ENCODE results near the gene ADAM19.
A peak's percentile ranks its signal among the peaks of the same experiment; 100 is the strongest.

Gene ADAM19

GRCh38 chr5:157464519-157465171, 110.9 kb downstream of the ADAM19 start:
- peak; percentile 34 for DNase-seq (ENCODE audit: low read depth, low spot score)

GRCh38 chr5:157463621-157464518, 111.7 kb downstream of the ADAM19 start:
- no peak for DNase-seq (ENCODE audit: low read depth, low spot score)

- DNase-seq (ENCODE audit: low read depth, low spot score) = no peak
These were observed 112.5 kb downstream of the ADAM19 start for GRCh38 chr5:157463081-157463480.

GRCh38 chr5:157460921-157461792, 114.4 kb downstream of the ADAM19 start:
- no peak for DNase-seq (ENCODE audit: low read depth, low spot score)

- no peak for DNase-seq (ENCODE audit: low read depth, low spot score)
These were observed 115.6 kb downstream of the ADAM19 start, which contains the start of gene NIPAL4 for GRCh38 chr5:157459715-157460599. TSS of gene NIPAL4 (plus strand) at chr5:157460213. CDS start at chr5:157460321, 108 bp downstream.

DNA sequence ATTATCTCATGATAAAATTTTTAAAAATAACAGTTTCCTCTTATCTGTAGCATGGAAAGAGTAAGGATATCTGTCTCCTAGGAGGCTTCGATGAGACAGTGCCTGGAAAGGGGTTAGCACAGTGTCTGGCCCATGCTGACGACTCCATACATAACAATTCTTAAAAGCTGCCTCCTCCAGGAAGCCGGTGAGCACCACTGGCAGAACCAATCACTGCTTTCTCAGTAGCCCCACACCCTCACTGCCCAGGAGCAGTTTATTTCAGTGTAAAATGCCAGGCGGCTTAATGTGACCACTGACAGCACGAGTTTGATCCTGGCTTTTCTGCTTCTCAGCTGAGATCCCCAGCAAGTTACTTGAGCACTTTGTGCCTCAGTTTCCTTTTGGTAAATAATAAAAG, 116.7 kb downstream of the ADAM19 start:
- DNase-seq (ENCODE audit: low read depth, low spot score) = no peak

DNA sequence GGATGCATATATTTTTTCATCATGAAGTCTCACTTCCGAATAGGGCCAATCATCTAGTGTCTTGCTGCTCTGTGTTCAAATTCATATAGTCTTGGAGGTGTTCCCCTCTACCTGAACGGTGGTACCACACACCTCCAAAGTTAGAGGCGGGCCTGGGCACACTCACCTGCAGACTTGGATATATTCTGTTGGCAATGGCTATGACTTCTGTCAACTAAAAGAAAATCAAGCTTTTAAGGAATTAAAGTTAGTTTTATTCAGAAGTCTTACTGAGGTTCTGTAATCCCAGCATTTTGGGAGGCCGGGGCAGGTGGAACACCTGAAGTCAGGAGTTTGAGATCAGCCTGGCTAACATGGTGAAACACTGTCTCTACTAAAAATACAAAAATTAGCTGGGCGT, 118.2 kb downstream of the ADAM19 start:
- DNase-seq (ENCODE audit: low read depth, low spot score) = no peak

DNA sequence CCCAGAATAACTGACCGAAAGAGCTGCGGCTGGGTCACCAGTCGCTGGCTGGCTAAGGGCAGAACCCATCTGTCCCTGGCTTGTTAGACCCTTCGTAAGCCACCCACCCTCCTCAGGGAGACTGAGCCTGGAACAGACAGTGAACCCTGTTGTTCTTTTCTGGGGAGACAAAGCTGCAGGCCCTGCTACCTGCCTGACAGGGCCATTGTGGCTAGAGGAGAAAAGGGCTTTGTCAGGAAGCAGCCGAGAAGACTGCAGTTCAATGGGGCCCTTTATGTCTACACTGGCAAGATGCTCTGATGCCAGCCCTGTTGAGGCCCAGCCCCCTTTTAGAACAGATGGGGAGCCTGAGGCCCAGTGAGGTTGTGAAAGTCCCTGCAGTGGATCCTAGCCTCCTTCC, 119.3 kb downstream of the ADAM19 start:
- DNase-seq (ENCODE audit: low read depth, low spot score) = no peak

- DNase-seq (ENCODE audit: low read depth, low spot score) = no peak
These were observed 120.5 kb downstream of the ADAM19 start for GRCh38 chr5:157455057-157455456.

DNA sequence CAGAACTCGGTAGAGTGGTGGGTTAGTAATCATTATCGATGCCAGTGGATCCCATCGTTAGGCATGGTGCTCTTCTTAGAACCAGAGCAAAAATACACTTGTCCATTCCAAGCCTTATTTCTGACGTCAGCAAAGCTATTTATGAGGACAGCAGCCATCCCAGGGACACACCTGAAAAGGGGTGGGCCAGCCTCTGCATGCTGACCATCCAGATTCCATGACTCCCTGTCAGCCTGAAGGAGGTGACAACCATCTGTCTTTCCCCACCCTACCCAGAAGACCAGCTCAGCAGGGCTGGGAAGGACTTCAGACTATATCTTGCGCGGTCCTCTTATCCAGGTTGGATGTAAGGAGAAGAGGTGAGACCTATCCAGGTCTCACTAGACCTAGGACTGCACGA, 121.3 kb downstream of the ADAM19 start:
- DNase-seq (ENCODE audit: low read depth, low spot score) = no peak

DNA sequence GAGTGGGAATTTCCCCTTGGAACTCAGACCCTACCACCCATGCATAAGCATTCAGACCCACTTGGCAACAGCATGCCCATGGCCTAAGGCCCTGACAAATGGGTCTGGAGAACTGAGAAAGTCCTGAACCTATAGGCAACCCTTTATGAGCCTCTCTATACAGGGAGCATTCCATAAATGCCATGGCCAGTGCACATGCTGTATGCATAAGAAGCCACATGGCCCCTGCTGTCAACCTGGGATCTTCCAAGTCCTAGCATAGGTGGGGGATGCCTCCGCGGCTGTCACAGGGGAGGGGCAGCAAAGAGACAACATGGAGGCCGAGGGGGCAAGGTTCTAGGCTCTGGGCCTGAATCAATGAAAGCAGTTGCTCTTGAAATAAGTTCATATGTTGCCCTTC, 123.8 kb downstream of the ADAM19 start:
- no peak for DNase-seq (ENCODE audit: low read depth, low spot score)

DNA sequence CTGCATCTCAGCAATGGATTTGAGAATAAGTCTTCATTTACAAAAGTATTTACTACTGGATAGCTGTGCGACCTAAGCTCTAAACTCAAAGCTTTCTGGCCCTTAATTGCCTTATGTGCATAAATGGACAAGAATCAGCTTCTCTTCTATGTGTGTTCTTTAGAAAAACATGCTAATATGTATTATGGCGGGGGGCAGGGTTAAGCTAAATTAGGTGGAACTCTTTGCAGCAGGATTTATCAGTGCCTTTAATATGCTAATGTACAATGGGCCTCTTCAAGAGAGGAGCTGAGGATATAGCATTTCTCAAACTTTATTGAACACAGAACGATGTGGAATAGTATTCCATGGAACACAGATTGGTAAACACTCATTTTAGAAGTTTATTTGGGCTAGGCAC, 125.6 kb downstream of the ADAM19 start:
- DNase-seq (ENCODE audit: low read depth, low spot score) = no peak

GRCh38 chr5:157449011-157449723, 126.4 kb downstream of the ADAM19 start:
- no peak for DNase-seq (ENCODE audit: low read depth, low spot score)

- no peak for DNase-seq (ENCODE audit: low read depth, low spot score)
These were observed 128.4 kb downstream of the ADAM19 start for GRCh38 chr5:157447201-157447637.

DNA sequence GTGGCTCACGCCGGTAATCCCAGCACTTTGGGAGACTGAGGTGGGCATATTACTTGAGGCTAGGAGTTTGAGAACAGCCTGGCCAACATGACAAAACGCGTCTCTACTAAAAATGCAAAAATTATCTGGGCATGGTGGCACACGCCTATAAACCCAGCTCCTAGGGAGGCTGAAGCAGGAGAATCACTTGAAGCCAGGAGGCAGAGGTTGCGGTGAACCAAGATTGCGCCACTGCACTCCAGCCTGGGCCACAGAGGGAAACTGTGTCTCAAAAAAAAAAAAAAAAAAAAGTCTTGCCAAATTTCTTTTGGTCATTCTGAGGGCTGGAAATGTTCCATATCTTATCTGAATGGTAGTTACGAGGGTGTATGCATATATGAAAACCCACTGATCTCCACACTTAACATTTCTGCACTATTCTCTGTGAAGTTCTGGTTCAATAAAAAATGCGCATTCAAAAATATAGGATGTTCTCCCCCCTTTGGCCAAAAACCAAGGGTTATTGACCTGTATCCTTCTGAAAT, 129.1 kb downstream of the ADAM19 start:
- no peak for DNase-seq (ENCODE audit: low read depth, low spot score)

DNA sequence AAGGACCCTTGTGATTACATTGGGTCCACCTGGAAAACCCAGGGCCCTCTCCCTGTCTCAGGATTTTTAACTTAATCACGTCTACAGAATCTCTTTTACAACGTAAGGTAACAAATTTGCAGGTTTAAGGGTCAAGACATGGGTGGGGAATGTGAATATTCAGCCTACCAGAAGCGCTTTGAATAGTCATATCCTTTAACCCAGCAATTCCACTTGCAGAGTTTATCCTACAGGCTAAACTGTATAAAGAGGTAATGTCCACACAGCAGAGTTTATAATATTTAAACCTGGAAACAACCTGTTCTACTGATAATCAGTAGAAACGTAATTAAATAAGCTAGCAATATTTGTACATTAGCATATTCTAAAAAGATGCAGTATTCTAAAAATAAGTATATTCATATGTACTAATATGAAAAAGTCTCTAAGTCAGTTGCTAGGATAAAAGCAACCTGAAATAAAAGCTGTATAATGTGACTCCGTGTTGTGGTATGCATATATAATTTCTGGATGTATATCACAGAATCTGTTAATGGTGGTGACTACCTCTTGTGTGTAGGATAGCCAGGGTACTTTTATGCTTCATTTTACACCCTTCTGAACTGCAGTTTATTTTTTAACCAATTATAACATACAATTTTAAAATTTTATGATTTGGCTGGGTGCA, 129.7 kb downstream of the ADAM19 start:
- no peak for DNase-seq (ENCODE audit: low read depth, low spot score)

DNA sequence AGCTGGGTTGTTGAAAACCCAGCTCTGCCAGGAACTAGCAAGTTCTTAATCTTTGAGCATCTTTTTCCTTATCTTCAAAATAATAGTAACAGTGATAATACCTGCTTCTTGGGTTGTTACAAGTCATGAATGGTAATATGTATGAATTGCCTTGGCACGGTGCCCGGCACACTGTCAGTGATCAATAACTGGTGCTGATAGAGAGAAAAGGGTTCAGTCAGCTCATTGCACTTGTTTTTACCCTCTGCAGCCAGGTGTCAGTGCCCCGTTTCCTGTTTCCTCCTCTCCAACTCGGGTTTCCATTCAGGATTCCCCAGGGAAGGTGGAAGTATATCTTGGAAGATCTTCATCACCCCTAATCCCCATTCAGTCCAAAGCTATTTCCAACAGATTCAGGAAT, 131.4 kb downstream of the ADAM19 start:
- no peak for DNase-seq (ENCODE audit: low read depth, low spot score)

DNA sequence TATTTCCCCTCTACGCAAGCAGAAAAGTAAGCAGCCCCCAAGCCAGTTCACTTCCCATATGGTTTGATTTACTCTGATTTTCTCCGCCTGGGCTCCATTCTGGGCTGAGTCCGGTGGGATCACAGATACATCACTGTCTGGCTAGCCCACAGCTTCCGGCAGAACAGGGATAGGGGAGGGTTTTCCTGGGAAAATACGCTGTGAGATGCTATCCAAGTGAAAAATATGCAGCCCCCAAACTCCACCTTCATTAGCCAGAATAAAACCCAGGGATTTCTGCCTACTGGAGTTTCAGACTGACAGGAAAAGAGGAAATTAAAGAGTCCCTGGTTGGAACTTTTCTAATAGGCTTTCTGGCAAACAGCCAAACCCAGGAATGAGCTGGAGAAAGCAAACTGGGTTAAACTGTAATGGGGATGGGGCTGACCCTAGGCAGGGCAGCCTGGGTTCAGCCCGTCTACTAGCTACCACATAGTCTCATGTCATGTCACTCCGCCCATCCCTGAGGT, 132.5 kb downstream of the ADAM19 start:
- no peak for DNase-seq (ENCODE audit: low read depth, low spot score)

DNA sequence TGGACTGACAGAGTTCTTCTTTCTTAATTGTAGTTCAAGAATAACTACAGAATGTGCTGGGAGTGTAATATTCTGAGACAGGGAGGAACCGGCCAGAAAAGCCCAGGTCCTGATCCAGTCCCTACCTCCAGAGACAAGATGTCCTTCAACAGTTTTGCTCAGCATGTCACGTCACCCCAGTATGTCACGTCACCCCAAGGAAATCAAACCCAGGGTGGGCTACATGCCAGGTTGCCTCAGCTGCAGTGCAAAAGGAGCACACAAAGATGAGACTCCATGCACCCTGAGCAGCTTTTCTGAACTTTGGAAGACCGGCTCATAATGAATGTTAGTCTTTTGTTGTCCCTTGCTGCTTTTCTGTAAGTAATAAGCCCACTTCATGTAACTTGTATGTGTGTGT, 141.5 kb downstream of the ADAM19 start:
- no peak for DNase-seq (ENCODE audit: low read depth, low spot score)
